NCI-H526 treated with DMSO at 0.1 percent for 48 hours (cell line): ENCODE measurements around the gene KHDC4.
"Not testable (repeated sequence)": the region's sequence is repeated elsewhere in the genome, so short reads cannot be mapped to it uniquely, and the experiment has no call there.

ENCODE experiments used
- DNase-seq: peaks from one replicate; lab custom pipeline; 2025; lab: John Stamatoyannopoulos, UW

The KHDC4 gene

GRCh38 chr1:155940993-155941844 lies 7.0 kb upstream of the KHDC4 start, which contains the start of gene RXFP4:
RXFP4 (plus strand) TSS chr1:155941638; CDS start chr1:155941710, 72 bp downstream.
- no peak for DNase-seq

GRCh38 chr1:155940482-155940992 lies 6.3 kb upstream of the KHDC4 start:
- DNase-seq: no peak

GRCh38 chr1:155938220-155938627 lies 4.0 kb upstream of the KHDC4 start:
- peak; percentile 75 for DNase-seq

- DNase-seq: peak; percentile 67
Observed at GRCh38 chr1:155934936-155935590, 850 bp upstream of the KHDC4 start.

GRCh38 chr1:155933591-155934096 lies 569 bp downstream of the KHDC4 start:
- no peak for DNase-seq

GRCh38 chr1:155932487-155932886 lies 1.7 kb downstream of the KHDC4 start:
- DNase-seq: no peak

GRCh38 chr1:155932081-155932480 lies 2.1 kb downstream of the KHDC4 start:
- no peak for DNase-seq

GRCh38 chr1:155931332-155932038 lies 2.7 kb downstream of the KHDC4 start:
- no peak for DNase-seq

GRCh38 chr1:155930725-155931124 lies 3.5 kb downstream of the KHDC4 start:
- DNase-seq: not testable (repeated sequence)

- no peak for DNase-seq
Observed at GRCh38 chr1:155929057-155929456, 5.2 kb downstream of the KHDC4 start.

- DNase-seq: no peak
Observed at GRCh38 chr1:155925506-155925905, 8.7 kb downstream of the KHDC4 start.

- no peak for DNase-seq
Observed at GRCh38 chr1:155920717-155921116, 13.5 kb downstream of the KHDC4 start.

- DNase-seq: no peak
Observed at GRCh38 chr1:155919801-155920200, 14.4 kb downstream of the KHDC4 start.

GRCh38 chr1:155918660-155919059 lies 15.6 kb downstream of the KHDC4 start:
- DNase-seq: no peak

- no peak for DNase-seq
Observed at GRCh38 chr1:155913969-155914757, 20.1 kb downstream of the KHDC4 start.

- no peak for DNase-seq
Observed at GRCh38 chr1:155912056-155912536, 22.1 kb downstream of the KHDC4 start.

GRCh38 chr1:155911156-155912055 lies 22.8 kb downstream of the KHDC4 start, which contains the start of gene RIT1:
RIT1 (minus strand) TSS chr1:155911349; CDS start chr1:155910761, 588 bp downstream.
- DNase-seq: peak; percentile 81

- peak; percentile 54 for DNase-seq
Observed at GRCh38 chr1:155910621-155911121, 23.5 kb downstream of the KHDC4 start.

GRCh38 chr1:155909894-155910293 lies 24.3 kb downstream of the KHDC4 start:
- DNase-seq: no peak

- no peak for DNase-seq
Observed at GRCh38 chr1:155904261-155904660, 30.0 kb downstream of the KHDC4 start.
